Measurements from ENCODE around the gene BNIPL.

DNA sequence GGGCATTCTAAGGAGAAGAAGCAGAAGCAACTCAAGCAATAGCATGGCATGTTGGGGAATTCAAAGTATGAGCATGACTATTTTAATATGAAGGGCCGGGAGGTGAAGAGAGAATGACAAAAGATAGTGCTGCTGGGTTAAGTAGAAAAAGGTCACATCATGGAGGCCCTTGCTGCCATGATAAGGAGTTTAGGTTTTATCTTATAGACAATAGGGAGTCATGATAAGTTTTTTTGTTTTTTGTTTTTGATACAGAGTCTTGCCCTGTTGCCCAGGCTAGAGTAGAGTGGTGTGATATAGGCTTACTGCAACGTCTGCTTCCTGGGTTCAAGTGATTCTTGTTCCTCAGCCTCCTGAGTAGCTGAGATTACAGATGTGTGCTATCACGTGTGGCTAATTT, 3.1 kb downstream of the BNIPL start:
- TF ChIP-seq, protein P1, sequence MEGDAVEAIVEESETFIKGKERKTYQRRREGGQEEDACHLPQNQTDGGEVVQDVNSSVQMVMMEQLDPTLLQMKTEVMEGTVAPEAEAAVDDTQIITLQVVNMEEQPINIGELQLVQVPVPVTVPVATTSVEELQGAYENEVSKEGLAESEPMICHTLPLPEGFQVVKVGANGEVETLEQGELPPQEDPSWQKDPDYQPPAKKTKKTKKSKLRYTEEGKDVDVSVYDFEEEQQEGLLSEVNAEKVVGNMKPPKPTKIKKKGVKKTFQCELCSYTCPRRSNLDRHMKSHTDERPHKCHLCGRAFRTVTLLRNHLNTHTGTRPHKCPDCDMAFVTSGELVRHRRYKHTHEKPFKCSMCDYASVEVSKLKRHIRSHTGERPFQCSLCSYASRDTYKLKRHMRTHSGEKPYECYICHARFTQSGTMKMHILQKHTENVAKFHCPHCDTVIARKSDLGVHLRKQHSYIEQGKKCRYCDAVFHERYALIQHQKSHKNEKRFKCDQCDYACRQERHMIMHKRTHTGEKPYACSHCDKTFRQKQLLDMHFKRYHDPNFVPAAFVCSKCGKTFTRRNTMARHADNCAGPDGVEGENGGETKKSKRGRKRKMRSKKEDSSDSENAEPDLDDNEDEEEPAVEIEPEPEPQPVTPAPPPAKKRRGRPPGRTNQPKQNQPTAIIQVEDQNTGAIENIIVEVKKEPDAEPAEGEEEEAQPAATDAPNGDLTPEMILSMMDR (IDR thresholded peaks at IDR 0.05): no peak
- TF ChIP-seq POLR2A (IDR thresholded peaks at IDR 0.05): no peak
